Hepatocyte (in vitro differentiated cells): ENCODE measurements around the gene RGS3.

Source experiments
- EZH2phosphoT487 ChIP-seq: fragments of 200-600 bp; sonication (generic); IDR thresholded peaks from one replicate; pipeline ENCODE4 v1.6.1; 2018; ENCODE audit warnings: antibody characterized with exemption, mild to moderate bottlenecking, low read depth, moderate library complexity; ENCODE audit not compliant: unreplicated experiment, severe bottlenecking
- TF ChIP-seq, protein P1 (sequence below): fragments of 200-600 bp; sonication (generic); IDR thresholded peaks from 2 replicates; pipeline ENCODE4 v1.5.1; 2016; ENCODE audit warnings: antibody characterized with exemption, mild to moderate bottlenecking; ENCODE audit not compliant: poor library complexity

DNA sequence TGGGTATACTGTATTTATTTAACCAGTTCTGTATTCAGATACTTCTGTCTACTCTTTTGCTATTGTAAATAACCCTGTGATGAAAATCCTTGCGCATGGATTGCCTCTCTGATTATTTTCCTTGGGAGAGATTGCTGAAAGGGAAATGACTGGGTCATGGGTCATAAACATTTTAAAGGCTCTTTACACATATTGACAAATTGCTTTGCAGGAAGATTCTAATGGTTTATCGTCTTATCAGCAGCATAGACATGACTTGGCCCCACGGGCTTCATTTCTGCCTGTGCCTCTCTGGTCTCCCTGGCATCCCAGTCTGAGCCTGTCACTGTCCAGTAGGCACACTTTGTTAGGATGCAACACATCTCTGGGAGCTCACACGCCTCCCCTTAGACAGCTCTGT is 52.3 kb downstream of the RGS3 start:
- TF ChIP-seq, protein P1, sequence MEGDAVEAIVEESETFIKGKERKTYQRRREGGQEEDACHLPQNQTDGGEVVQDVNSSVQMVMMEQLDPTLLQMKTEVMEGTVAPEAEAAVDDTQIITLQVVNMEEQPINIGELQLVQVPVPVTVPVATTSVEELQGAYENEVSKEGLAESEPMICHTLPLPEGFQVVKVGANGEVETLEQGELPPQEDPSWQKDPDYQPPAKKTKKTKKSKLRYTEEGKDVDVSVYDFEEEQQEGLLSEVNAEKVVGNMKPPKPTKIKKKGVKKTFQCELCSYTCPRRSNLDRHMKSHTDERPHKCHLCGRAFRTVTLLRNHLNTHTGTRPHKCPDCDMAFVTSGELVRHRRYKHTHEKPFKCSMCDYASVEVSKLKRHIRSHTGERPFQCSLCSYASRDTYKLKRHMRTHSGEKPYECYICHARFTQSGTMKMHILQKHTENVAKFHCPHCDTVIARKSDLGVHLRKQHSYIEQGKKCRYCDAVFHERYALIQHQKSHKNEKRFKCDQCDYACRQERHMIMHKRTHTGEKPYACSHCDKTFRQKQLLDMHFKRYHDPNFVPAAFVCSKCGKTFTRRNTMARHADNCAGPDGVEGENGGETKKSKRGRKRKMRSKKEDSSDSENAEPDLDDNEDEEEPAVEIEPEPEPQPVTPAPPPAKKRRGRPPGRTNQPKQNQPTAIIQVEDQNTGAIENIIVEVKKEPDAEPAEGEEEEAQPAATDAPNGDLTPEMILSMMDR: no peak
- no peak for TF ChIP-seq EZH2phosphoT487
